Mammary microvascular endothelial cell (primary cell): Measurements from ENCODE around the gene C2orf15. TPM values are rescaled to one million over a fixed set of nuclear protein-coding genes. Genes with fewer than 3 reads are reported as not detected.

ENCODE experiments used
- total RNA-seq: library from RNA; depleted of rRNA; stranded (reverse); fragments of >200 nt; gene quantifications from 2 replicates; pipeline ENCODE4 v1.2.3, GENCODE V29; 2015

Gene C2orf15
- not detected in 2 replicates for total RNA-seq

GRCh38 chr2:99141110-99142108, at the start of gene C2orf15:
Gene C2orf15, plus strand, starts transcription at chr2:99141707. Its CDS starts 8,852 bp downstream, at chr2:99150559.

GRCh38 chr2:99154643-99155536, 13.4 kb downstream of the C2orf15 start, which contains the start of the genes LIPT1 and TSGA10:
Gene LIPT1, plus strand, starts transcription at chr2:99154967. Its CDS starts 6,991 bp downstream, at chr2:99161958.
Gene TSGA10, minus strand, starts transcription at chr2:99154942. Its CDS starts 45,503 bp downstream, at chr2:99109439.

GRCh38 chr2:99180755-99181623, 39.5 kb downstream of the C2orf15 start, which contains the start of the genes MITD1 and MRPL30:
Gene MITD1, minus strand, starts transcription at chr2:99181058. Its CDS starts 77 bp downstream, at chr2:99180981.
Gene MRPL30, plus strand, starts transcription at chr2:99181184. Its CDS starts 5,020 bp downstream, at chr2:99186204.

Other genes with a start within 250 kb of the C2orf15 start
- 12.0 and 13.3 TPM in 2 replicates for gene CRACDL, start 205.5 kb upstream of the C2orf15 start, total RNA-seq
- gene TSGA10, start 13.2 kb downstream of the C2orf15 start, total RNA-seq = 0.93 and 1.6 TPM in 2 replicates
- gene LIPT1, start 13.3 kb downstream of the C2orf15 start, total RNA-seq = 4.7 and 8.5 TPM in 2 replicates
- gene MITD1, start 39.4 kb downstream of the C2orf15 start, total RNA-seq = 37.5 and 40.0 TPM in 2 replicates
- 28.8 and 31.7 TPM in 2 replicates for gene MRPL30, start 39.5 kb downstream of the C2orf15 start, total RNA-seq
- not detected in 2 replicates for gene LYG2, start 114.0 kb downstream of the C2orf15 start, total RNA-seq
- gene LYG1, start 159.5 kb downstream of the C2orf15 start, total RNA-seq = not detected in 2 replicates
- 76.9 and 93.3 TPM in 2 replicates for gene TXNDC9, start 194.6 kb downstream of the C2orf15 start, total RNA-seq
- gene EIF5B, start 195.7 kb downstream of the C2orf15 start, total RNA-seq = 19.1 and 19.3 TPM in 2 replicates